PC-3 (cell line): ENCODE results near the gene RPL19.

Experiments
- CTCF ChIP-seq: fragments of 300-600 bp; sonication (generic); conservative IDR thresholded peaks from 2 replicates; pipeline ENCODE4 v1.5.1; 2017; ENCODE audit warnings: antibody characterized with exemption, low read depth, mild to moderate bottlenecking, low read length
- EZH2 ChIP-seq: fragments of 300-600 bp; sonication (generic); IDR thresholded peaks from one replicate; pipeline ENCODE4 v1.6.1; 2017; ENCODE audit warnings: antibody characterized with exemption, mild to moderate bottlenecking, low read length; ENCODE audit not compliant: unreplicated experiment
- EZH2phosphoT487 ChIP-seq: fragments of 300-600 bp; sonication (generic); IDR thresholded peaks from 2 replicates; pipeline ENCODE4 v1.6.1; 2018; ENCODE audit warnings: mild to moderate bottlenecking, antibody characterized with exemption, low read length, borderline replicate concordance

GRCh38 chr17:39229274-39229913, 29.3 kb downstream of the RPL19 start:
- TF ChIP-seq CTCF (no peak), EZH2phosphoT487 (no peak), EZH2 (no peak)
